NCI-H82 (cell line): Measurements from ENCODE around the gene DPEP1.
"Not testable (repeated sequence)": the region's sequence is repeated elsewhere in the genome, so short reads cannot be mapped to it uniquely, and the experiment has no call there.

Experiments used
- DNase-seq: peaks from one replicate; lab custom pipeline; 2025; lab: John Stamatoyannopoulos, UW

The DPEP1 gene

DNA sequence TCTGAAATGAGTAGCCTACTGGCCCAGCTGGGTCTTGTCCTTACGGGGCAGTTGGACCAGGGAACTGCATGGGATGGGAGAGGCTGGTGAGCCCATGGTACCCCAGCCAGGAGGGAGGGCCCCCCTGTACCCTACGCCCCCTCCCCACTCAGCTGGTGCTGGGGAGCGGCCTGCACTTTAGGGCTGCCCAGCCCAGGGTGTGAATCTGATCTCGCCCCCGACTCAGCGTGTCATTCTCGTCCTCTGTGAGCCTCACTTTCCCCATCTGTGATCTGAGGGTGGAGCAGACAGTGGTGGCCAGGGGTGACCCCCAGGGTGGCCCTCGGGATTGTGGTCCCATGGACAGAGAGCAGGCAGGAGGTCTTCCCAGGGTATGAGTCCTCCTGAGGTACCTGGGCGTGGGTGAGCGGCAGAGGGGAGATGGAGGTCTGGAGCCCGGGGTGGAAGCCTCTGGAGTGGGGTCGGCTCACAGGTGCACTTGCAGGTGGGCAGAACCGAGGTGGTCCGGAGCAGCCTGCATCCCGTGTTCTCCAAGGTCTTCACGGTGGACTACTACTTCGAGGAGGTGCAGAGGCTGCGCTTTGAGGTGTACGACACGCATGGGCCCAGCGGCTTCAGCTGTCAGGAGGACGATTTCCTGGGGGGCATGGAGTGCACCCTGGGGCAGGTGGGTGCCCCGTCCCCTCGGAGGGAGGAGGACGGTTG is 36.2 kb upstream of the DPEP1 start:
- DNase-seq, result no peak

- no peak for DNase-seq
These were observed 34.1 kb upstream of the DPEP1 start for GRCh38 chr16:89579351-89579750.

DNA sequence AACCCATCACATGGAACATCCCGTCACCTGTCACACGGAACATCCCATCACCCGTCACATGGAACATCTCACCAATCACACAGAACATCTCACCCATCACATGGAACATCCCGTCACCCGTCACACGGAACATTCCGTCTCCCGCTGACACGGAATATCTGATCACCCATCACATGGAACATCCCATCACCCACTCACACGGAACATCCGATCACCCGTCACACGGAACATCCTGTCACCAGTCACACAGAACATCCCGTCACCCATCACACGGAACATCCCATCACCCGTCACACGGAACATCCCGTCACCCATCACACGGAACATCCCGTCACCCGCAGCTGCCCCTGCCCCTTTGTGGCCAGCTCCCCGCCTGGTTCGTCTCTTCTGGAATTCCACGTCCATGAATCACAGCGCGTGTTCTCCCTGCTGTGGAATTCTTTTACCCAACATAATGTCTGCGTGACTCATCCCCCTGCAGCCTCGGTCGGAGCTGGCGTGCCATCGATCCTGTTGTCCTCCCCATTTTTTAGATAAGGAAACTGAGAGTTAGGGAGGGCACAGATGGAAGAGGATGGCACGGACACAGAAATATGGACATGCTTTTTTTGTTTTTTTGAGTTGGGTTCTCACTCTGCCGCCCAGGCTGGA is 32.3 kb upstream of the DPEP1 start:
- DNase-seq, result no peak

DNA sequence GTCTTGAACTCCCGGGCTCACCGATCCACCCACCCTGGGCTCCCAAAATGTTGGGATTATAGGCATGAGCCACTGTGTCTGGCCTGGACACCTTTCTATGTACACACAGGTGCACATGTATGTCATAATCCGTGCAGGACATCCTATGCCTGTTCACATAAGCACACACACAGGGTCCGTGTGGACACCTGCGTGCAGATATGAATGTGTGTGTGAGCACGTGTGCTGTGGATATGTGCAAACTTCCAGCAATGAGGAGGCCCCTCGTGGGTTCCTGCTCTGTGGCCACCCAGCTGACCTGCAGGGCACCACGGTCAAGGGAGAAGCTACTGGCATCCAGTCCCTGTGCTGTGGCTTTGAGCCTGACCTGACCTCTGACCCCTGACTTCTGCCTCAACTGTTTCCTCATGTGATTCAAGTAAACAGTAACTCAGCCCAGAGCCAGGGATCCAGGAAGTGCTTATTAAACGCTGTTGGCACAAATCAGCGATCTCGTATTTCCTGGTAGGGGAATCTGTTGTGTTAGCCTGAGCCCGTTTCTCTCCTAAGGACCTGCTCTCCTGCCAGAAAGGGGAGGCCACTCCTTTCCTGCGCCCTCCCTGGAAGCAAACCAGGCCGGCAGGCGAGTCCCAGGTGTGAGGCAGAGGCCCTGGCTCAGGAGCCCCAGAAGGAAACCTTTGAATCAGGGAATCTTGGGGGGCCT is 31.4 kb upstream of the DPEP1 start:
- no peak for DNase-seq

- no peak for DNase-seq
These were observed 30.7 kb upstream of the DPEP1 start for GRCh38 chr16:89582614-89583196.

DNA sequence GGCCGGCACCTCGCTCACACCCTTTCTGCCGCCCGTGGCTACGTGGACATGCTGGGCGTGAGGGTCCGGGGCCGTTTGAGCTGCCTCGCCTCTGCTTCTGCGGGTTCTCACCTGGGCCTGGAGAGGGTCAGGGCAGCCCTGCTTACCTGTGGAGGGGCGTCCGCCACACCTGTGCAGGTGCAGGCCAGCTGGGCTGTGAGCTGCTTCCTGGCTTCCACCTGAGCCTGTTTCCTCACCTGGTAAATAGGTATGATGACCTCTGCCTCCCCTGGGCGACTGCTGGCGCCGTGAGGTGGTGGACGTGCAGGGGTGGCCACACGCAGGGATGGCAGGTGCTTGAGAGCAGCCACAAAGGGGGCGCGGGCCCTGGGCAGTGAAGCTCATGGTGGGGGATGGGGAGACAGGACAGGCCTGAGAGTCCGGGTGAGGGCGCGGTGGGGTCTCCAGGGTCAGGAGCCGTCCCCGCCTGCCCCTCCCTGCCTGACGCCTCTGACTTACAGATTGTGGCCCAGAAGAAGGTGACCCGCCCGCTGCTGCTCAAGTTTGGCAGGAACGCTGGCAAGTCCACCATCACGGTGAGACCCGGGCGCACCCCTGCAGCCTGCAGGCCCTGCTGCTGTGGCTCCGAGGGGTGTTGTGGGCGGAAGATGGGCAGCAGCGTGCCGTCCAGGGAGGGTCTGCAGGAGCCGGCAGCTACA is 30.1 kb upstream of the DPEP1 start:
- no peak for DNase-seq

DNA sequence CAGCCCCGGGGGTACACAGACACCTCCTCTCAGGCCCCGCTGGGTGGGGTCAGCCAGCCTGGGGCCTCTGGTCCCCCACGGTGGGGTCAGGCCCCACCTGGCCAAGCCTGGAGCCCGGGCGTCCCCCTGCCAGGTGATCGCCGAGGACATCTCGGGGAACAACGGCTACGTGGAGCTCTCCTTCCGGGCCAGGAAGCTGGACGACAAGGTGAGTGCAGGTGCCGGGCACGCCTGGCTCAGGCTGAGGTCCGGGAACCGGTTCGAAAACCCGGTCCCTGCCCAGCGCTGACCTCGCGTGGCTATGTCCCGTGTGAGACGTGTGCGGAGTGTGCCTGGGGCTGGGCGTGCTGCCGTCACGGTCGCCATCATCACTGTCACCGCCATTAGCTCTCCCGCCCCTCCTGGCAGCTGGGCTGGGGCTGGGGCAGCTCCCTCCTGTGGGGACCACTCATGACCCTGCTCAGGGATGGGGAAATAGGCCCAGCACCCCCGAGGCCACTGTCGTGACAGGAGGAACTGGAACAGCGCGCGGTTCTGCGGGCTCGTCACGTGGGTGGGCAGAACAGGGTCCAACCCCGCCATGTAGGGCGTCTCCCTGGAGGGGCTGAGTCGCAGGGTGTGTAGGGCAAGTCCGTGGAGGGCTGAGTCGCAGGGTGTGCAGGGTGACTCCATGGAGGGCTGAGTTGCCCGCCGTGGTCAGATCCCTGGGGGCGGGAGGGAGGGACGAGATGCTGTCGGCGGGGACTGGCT is 29.4 kb upstream of the DPEP1 start:
- DNase-seq, result no peak

DNA sequence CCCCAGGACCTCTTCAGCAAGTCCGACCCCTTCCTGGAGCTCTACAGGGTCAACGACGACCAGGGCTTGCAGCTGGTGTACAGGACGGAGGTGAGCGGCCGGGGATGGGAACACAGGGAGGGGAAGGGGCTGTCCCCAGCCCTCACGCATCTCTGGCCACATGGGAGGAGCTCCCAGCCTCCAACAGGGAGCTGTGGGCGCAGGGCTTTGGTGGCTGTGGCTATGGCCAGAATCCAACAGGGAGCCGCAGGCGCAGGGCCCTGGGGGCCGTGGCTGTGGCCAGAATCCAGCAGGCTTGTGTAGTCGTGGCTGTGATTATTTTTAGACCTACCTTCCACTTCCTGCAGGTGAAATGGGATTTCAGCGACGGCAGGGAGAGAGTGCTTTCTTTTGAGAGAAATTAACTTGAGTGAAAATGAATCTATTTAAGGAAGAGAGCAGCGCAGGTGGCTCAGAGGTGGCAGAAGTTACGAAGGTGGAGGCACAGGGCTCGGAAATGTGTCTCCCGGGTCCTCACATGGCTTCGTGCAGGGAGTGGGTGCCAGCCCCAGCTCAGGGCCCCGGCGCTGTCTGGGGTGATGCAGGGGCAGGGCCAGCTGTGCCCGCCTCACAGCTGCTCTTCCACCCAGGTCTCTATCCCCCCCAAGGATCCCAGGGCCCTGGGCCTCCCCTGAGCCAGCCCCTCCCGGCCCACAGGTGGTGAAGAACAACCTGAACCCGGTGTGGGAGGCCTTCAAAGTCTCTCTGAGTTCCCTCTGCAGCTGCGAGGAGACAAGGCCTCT is 28.5 kb upstream of the DPEP1 start:
- DNase-seq, result no peak

DNA sequence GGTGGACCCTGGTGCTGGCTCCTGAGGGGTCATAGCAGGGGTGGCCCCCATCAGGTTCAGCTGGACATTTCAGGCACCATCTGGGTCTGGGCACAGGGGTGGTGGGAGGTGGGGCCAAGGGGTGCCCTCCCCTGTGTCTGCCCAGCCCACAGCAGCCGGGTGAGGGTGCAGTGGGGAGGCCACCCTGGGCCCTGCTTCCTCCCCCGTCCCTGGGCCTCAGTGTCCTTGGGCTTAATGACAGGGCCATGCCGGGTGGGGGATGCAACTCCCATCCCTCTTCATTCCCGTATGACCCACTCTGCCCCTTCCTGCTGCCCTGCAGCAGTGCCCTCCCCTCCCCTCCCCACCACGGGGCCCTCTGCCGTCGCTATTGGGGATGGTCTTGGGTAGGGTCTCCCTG is 27.2 kb upstream of the DPEP1 start:
- no peak for DNase-seq

DNA sequence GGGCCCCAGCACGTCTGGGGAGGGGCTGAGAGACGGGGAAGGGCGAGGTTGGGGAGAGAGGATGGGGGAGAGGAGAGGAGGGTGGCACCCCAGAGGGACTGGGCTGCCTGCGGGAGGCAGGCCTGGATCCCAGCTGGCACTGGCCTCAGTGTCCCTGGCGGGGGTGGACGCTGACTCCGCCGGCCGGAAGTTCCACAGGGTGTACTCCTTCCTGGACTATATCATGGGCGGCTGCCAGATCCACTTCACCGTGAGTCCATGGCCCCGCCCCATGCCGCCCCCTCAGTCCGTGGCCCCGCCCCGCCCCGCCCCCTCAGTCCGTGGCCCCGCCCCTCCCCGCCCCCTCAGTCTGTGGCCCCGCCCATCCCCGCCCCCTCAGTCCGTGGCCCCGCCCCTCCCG is 26.6 kb upstream of the DPEP1 start:
- DNase-seq, result no peak

GRCh38 chr16:89587676-89588075 is 25.8 kb upstream of the DPEP1 start:
- DNase-seq, result not testable (repeated sequence)

GRCh38 chr16:89588413-89589109 is 24.9 kb upstream of the DPEP1 start:
- DNase-seq, result no peak

DNA sequence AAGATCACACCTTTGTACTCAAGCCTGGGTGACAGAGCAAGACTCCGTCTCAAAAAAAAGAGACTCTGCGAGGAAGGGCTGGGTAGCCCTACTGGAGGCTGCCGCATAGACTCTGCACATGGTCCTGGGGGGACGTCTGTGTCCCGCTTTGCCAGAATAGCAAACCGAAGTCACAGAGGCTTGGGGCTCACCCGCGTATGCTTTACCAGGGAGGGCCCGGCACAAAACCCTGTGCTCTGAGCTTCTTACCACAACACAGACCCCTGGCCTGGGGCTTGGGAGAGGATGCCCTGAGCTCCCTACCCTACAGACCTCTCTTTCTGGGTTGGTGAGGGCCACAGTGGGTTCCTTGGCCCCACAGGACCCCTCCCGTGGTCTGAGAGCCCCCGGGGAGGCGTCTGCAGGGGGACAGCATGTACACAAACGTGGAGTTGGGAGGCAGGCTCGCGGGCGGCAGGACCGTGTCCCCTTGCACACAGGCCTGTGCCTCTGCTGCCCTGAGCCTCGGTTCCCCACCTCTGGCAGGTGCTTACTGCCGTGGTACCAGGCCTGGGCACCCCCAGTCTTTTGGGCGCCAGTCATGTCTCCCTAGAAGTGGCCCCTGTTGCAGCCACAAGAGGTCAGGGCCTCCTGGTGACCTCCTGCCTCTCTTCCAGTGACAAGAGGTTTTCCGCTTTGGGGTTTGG is 24.1 kb upstream of the DPEP1 start:
- no peak for DNase-seq

GRCh38 chr16:89593841-89594240 is 19.6 kb upstream of the DPEP1 start:
- DNase-seq, result no peak

DNA sequence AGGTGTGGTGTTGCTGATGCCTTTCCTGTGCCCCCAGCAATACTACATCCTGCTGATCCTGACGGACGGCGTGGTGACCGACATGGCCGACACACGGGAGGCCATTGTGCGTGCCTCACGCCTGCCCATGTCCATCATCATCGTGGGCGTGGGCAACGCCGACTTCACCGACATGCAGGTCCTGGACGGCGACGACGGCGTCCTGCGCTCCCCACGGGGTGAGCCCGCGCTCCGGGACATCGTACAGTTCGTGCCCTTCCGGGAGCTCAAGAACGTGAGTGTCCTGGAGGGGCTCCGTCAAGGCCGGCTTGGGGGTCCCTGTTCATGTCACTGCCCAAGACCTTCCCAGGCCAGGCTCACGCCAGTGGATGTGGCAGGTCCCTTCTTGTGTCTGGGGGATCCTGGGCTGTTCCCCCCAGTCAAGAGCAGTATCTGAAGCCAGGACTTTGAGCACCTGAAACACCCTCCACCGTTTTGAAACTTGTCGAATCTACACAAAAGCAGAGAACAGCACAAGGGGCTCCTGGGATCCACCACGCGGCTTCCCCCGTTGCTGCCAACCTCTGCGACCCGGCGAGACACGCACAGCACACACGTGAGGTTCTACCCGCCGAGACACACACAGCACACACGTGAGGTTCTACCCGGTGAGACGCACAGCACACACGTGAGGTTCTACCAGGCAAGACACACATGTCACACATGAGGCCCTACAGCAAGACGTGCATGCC is 17.9 kb upstream of the DPEP1 start:
- DNase-seq, result no peak

DNA sequence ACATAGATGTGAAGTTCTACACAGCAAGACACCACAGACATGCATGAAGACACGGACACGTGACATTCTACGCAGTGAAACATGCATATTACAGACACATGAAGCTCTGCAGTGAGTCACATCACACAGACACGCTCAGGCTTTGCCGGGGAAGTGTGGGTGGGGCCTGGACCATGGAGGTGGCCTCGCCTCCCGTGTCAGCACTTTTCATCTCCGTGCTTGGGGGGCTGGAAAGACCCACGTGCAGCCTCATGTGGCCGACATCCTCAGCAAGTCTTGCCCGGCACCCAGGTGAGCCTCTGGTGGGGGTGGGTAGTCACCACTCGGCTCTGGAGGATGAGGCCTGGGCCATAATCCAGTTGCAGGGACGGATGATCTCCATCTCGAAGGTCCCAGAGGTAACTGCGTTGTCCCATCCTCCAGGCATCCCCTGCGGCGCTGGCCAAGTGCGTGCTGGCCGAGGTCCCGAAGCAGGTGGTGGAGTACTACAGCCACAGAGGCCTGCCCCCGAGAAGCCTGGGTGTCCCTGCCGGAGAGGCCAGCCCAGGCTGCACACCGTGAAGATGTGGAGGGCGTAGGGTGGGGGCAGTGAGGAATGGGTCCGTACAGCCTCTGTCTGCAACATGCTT is 17.3 kb upstream of the DPEP1 start:
- DNase-seq, result no peak

GRCh38 chr16:89596957-89597649 is 16.3 kb upstream of the DPEP1 start:
- no peak for DNase-seq

DNA sequence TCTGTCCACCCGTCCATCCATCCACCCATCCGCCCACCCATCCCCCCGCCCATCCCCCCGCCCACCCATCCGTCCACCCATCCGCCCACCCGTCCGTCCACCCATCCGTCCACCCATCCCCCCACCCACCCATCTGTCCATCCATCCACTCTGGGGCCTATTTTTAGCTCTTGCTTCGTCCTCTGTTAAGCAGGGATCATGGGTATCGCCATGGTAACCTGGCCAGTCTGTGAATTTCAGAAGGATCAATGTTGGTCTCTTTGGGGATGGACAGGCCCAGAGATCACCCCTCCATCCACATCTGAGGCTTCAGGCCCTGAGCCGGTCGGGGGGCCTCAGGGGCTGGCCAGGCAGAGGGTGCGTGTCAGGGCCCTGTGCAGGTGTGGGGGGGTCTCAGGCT is 15.2 kb upstream of the DPEP1 start:
- DNase-seq, result peak; percentile 78
